PC-9 (cell line): ENCODE results near the gene DYDC1. TPM values are rescaled to one million over a fixed set of nuclear protein-coding genes. Genes with fewer than 3 reads are reported as not detected.

Experiments used
- Bru-seq: library from RNA; stranded (reverse); fragments of 400-500 nt; gene quantifications from one replicate; lab custom pipeline; 2021; lab: Mats Ljungman, UMichigan
- BruChase-seq, 2 experiments: library from RNA; stranded (reverse); fragments of 400-500 nt; gene quantifications; one replicate each; lab custom pipeline; 2021; lab: Mats Ljungman, UMichigan
- BruUV-seq: library from RNA; stranded (reverse); fragments of 400-500 nt; replicated peaks from 2 replicates; lab custom pipeline; 2021; lab: Mats Ljungman, UMichigan
- CTCF ChIA-PET: fragments of 300-600 bp; sonication (Branson Sonifier 250); formaldehyde crosslinking; loops from one replicate; lab custom pipeline; 2022; ENCODE audit warnings: antibody characterized with exemption; lab: Charles Lee
- POLR2A ChIA-PET: fragments of 300-600 bp; sonication (Branson Sonifier 250); formaldehyde crosslinking; loops from one replicate; lab custom pipeline; 2022; ENCODE audit warnings: antibody characterized with exemption; ENCODE audit not compliant: unreplicated experiment; lab: Charles Lee
- DNase-seq, 2 experiments: peaks; one replicate each; pipeline versions ENCODE4 v3.0.0 to v3.0.0-alpha.2; 2015 to 2022; ENCODE audit warnings: mixed read lengths in 1 of 2
- H2AFZ ChIP-seq: fragments of 200-600 bp; sonication (generic); 2 replicates; pipeline ENCODE4 v1.8.1; 2017; ENCODE audit warnings: antibody characterized with exemption
- H3F3A ChIP-seq: fragments of 200-600 bp; sonication (generic); 2 replicates; pipeline ENCODE4 v1.8.1; 2017; ENCODE audit warnings: antibody characterized with exemption, mild to moderate bottlenecking, low read depth; ENCODE audit not compliant: insufficient read depth
- H3K27ac ChIP-seq: fragments of 200-600 bp; sonication (generic); 2 replicates; pipeline ENCODE4 v1.6.1; 2016; ENCODE audit warnings: mixed run types
- H3K27me3 ChIP-seq: fragments of 200-600 bp; sonication (generic); 2 replicates; pipeline ENCODE4 v1.6.1; 2016; ENCODE audit warnings: low read depth, mixed run types; ENCODE audit not compliant: insufficient read depth
- H3K36me3 ChIP-seq: fragments of 200-600 bp; sonication (generic); 2 replicates; pipeline ENCODE4 v1.6.1; 2016; ENCODE audit warnings: low read depth, mixed run types
- H3K4me1 ChIP-seq: fragments of 200-600 bp; sonication (generic); replicated peaks from 2 replicates; pipeline ENCODE4 v1.6.1; 2016; ENCODE audit warnings: mixed run types; ENCODE audit not compliant: insufficient read depth
- H3K4me2 ChIP-seq: fragments of 200-600 bp; sonication (generic); 2 replicates; pipeline ENCODE4 v1.6.1; 2017; ENCODE audit warnings: mixed run types
- H3K4me3 ChIP-seq: fragments of 200-600 bp; sonication (generic); 2 replicates; pipeline ENCODE4 v1.6.1; 2016; ENCODE audit warnings: mixed run types
- H3K79me2 ChIP-seq: fragments of 200-600 bp; sonication (generic); 2 replicates; pipeline ENCODE4 v1.6.1; 2017; ENCODE audit warnings: low read depth, mixed run types
- H3K9me2 ChIP-seq: fragments of 200-600 bp; sonication (generic); 2 replicates; pipeline ENCODE4 v1.8.1; 2017; ENCODE audit warnings: mild to moderate bottlenecking; ENCODE audit not compliant: insufficient read depth
- H3K9me3 ChIP-seq: fragments of 200-600 bp; sonication (generic); 2 replicates; pipeline ENCODE4 v1.8.1; 2016; ENCODE audit warnings: low read depth; ENCODE audit not compliant: insufficient read depth
- H4K20me1 ChIP-seq: fragments of 200-600 bp; sonication (generic); 2 replicates; pipeline ENCODE4 v1.8.1; 2017; ENCODE audit not compliant: insufficient read depth
- CTCF ChIP-seq: fragments of 200-600 bp; sonication (generic); conservative IDR thresholded peaks from 2 replicates; pipeline ENCODE4 v1.6.1; 2017; ENCODE audit warnings: mixed run types, antibody characterized with exemption, mild to moderate bottlenecking, moderate library complexity
- EZH2 ChIP-seq: fragments of 200-600 bp; sonication (generic); IDR thresholded peaks from 2 replicates; pipeline ENCODE4 v1.8.0; 2017; ENCODE audit warnings: antibody characterized with exemption, low read depth
- intact Hi-C: fragments of 100-400 bp; cut with micrococcal nuclease; formaldehyde crosslinking; loops from one replicate; pipeline ENCODE4 v1.10.0; 2022; ENCODE audit not compliant: unreplicated experiment
- long read RNA-seq: library from polyadenylated mRNA; stranded (forward); transcript quantifications from one replicate; pipeline ENCODE4 v2.0.0, GENCODE V29; 2022
- total RNA-seq: library from RNA; stranded (reverse); gene quantifications from 2 replicates; pipeline ENCODE4 v1.2.3, GENCODE V29; 2021

The DYDC1 gene
- not detected in 2 replicates for total RNA-seq
- Bru-seq, nascent RNA = not detected
- BruChase-seq, experiment 1, labeled RNA remaining after a 2-hour chase = not detected
- percentile 5 among the genes with signal in this experiment for BruChase-seq, experiment 2, labeled RNA remaining after a 6-hour chase
- long read RNA-seq = 0 reads

- no peaks in the 10 kb centered on the region for H3K9me2 ChIP-seq
- no peaks in the 10 kb centered on the region for H3K9me3 ChIP-seq
- no peak within 1 kb of the TSS for H3K4me3 ChIP-seq
- peaks cover 18% of the 10 kb centered on the region; the same call in 1 of the 2 replicates for H3K27me3 ChIP-seq
- no peak within 1 kb of the TSS for H3K4me2 ChIP-seq
- intact Hi-C loops = no loop called here
- no peak within 1 kb of the TSS for H3K27ac ChIP-seq
- H2AFZ ChIP-seq = no peak within 1 kb of the TSS
- H4K20me1 ChIP-seq = no peaks in the 10 kb centered on the region
- no TSS peak for BruUV-seq
- H3K79me2 ChIP-seq = no peaks in the 10 kb centered on the region
- ChIA-PET POLR2A (no interaction called here), CTCF (no interaction called here)
- H3K36me3 ChIP-seq = no peaks in the 10 kb centered on the region
- H3F3A ChIP-seq = no peaks in the 10 kb centered on the region
- TF ChIP-seq CTCF = no peak
- no peak for TF ChIP-seq EZH2
- no peak for DNase-seq
- no peaks in the 10 kb centered on the region for H3K4me1 ChIP-seq
Measured at GRCh38 chr10:80356563-80356988, at the start of gene DYDC1, which contains the start of gene DYDC2. Gene DYDC1 (minus strand): TSS chr10:80356755. CDS start chr10:80352601, 4,154 bp downstream. Gene DYDC2 (plus strand): TSS chr10:80356781. CDS start chr10:80362444, 5,663 bp downstream.

GRCh38 chr10:80406204-80406603 lies 49.6 kb upstream of the DYDC1 start:
- BruUV-seq = no TSS peak
- POLR2A ChIA-PET = interaction anchor here (1.0 kb wide), 1 partner anchor 18 kb away, joined by 6 read pairs; no protein-coding TSS in a partner anchor
- Histone ChIP-seq H3K9me2 (no peaks in the 10 kb centered on the region), H3K4me2 (no peak overlapping the region), H3K4me1 (peaks cover 24% of the 10 kb centered on the region), H3K27ac (no peak overlapping the region), H2AFZ (no peak overlapping the region), H3K9me3 (no peaks in the 10 kb centered on the region), H3K27me3 (no peaks in the 10 kb centered on the region), H3K4me3 (no peak overlapping the region), H3K79me2 (peaks cover 24% of the 10 kb centered on the region), H3F3A (peaks cover 20% of the 10 kb centered on the region; the same call in 1 of the 2 replicates), H4K20me1 (no peaks in the 10 kb centered on the region; the same call in 1 of the 2 replicates), H3K36me3 (no peaks in the 10 kb centered on the region)
- TF ChIP-seq CTCF = no peak
- TF ChIP-seq EZH2 = no peak
- CTCF ChIA-PET = no interaction called here
- no peak for DNase-seq
- intact Hi-C loops = no loop called here

GRCh38 chr10:80405626-80406025 lies 49.1 kb upstream of the DYDC1 start:
- no peaks in the 10 kb centered on the region; the same call in 1 of the 2 replicates for H4K20me1 ChIP-seq
- TF ChIP-seq CTCF = no peak
- no peak for TF ChIP-seq EZH2
- no peak for DNase-seq
- H3K9me3 ChIP-seq = no peaks in the 10 kb centered on the region
- no peak overlapping the region for H3K27ac ChIP-seq
- no peaks in the 10 kb centered on the region for H3K27me3 ChIP-seq
- no peaks in the 10 kb centered on the region for H3K9me2 ChIP-seq
- POLR2A ChIA-PET = interaction anchor here (1.0 kb wide), 1 partner anchor 18 kb away, joined by 6 read pairs; no protein-coding TSS in a partner anchor
- CTCF ChIA-PET = interaction anchor here (0.7 kb wide), 1 partner anchor 59 kb away, joined by 3 read pairs; no protein-coding TSS in a partner anchor
- H2AFZ ChIP-seq = no peak overlapping the region
- intact Hi-C loops = no loop called here
- BruUV-seq = no TSS peak
- H3K4me1 ChIP-seq = peaks cover 26% of the 10 kb centered on the region
- H3F3A ChIP-seq = peaks cover 20% of the 10 kb centered on the region; the same call in 1 of the 2 replicates
- H3K79me2 ChIP-seq = peaks cover 18% of the 10 kb centered on the region
- no peak overlapping the region for H3K4me3 ChIP-seq
- H3K4me2 ChIP-seq = no peak overlapping the region
- no peaks in the 10 kb centered on the region for H3K36me3 ChIP-seq
